ENCODE measurements around the gene TUBGCP2.

- TF ChIP-seq CTCF (IDR thresholded peaks at IDR 0.05 in 2 of 3, conservative IDR thresholded peaks at IDR 0.05 in 1 of 3; ENCODE audit: borderline replicate concordance in 1 of 3, insufficient read depth in 1 of 3, low read depth in 2 of 3, low read length in 2 of 3) = no peak
- TF ChIP-seq CBX3 (IDR thresholded peaks at IDR 0.05; ENCODE audit: low read depth) = no peak
- no peak for TF ChIP-seq POLR2A (IDR thresholded peaks at IDR 0.05; ENCODE audit: borderline replicate concordance, extremely low read depth, insufficient read depth, insufficient read length)
These were observed 27.6 kb downstream of the TUBGCP2 start for GRCh38 chr10:133281084-133281483.
